Measurements from ENCODE around the gene SESN3. TPM values are rescaled to one million over a fixed set of nuclear protein-coding genes. Genes with fewer than 3 reads are reported as not detected.

The SESN3 gene
- total and polyA plus RNA-seq, 5 experiments from 2014 or later = 1.3 to 86.2 (median 1.8) TPM

- no peak overlapping the region for H3K4me3 Mint-ChIP-seq
- H3K27ac Mint-ChIP-seq = no peak overlapping the region
- H3K9me3 Mint-ChIP-seq = peaks cover 0 to 6% (median under 1%) of the 10 kb centered on the region in 9 donors
- peaks cover 7 to 11% (median 8%) of the 10 kb centered on the region in 3 donors for H3K36me3 Mint-ChIP-seq
- H3K4me1 Mint-ChIP-seq = peaks cover 0 to 5% (median 0%) of the 10 kb centered on the region in 4 donors
- POLR2A ChIA-PET = no interaction called here
- no peak for ATAC-seq
- H3K27me3 Mint-ChIP-seq = no peaks in the 10 kb centered on the region
- no peak for DNase-seq
Measured at GRCh38 chr11:95123556-95123955, 107.4 kb downstream of the SESN3 start.

- Mint-ChIP-seq H3K4me3 (no peak overlapping the region), H3K27ac (no peak overlapping the region), H3K4me1 (peaks cover 0 to 11% (median 2%) of the 10 kb centered on the region in 4 donors), H3K36me3 (peaks cover 3 to 20% (median 10%) of the 10 kb centered on the region in 3 donors), H3K9me3 (peaks cover 0 to 18% (median 4%) of the 10 kb centered on the region in 9 donors), H3K27me3 (no peaks in the 10 kb centered on the region)
- POLR2A ChIA-PET = no interaction called here
- ATAC-seq (no peak), DNase-seq (no peak)
Measured at GRCh38 chr11:95121698-95122097, 109.3 kb downstream of the SESN3 start.

- Mint-ChIP-seq H3K36me3 (peaks cover 3 to 20% (median 9%) of the 10 kb centered on the region in 3 donors), H3K27me3 (no peaks in the 10 kb centered on the region), H3K9me3 (peaks cover 0 to 18% (median 4%) of the 10 kb centered on the region in 9 donors), H3K27ac (no peak overlapping the region), H3K4me1 (peaks cover 0 to 11% (median 2%) of the 10 kb centered on the region in 4 donors), H3K4me3 (no peak overlapping the region)
- ATAC-seq (no peak), DNase-seq (no peak)
- POLR2A ChIA-PET = no interaction called here
Measured at GRCh38 chr11:95119361-95120060, 111.5 kb downstream of the SESN3 start.

GRCh38 chr11:95115597-95115996 lies 115.4 kb downstream of the SESN3 start:
- Mint-ChIP-seq H3K36me3 (peaks cover 6 to 23% (median 12%) of the 10 kb centered on the region in 3 donors), H3K4me3 (no peak overlapping the region), H3K9me3 (peaks cover 0 to 18% (median 4%) of the 10 kb centered on the region in 9 donors), H3K27ac (no peak overlapping the region), H3K27me3 (no peaks in the 10 kb centered on the region), H3K4me1 (peaks cover 0 to 17% (median 9%) of the 10 kb centered on the region in 4 donors)
- DNase-seq (no peak), ATAC-seq (no peak)
- POLR2A ChIA-PET = no interaction called here

Other genes with a start within 250 kb of the SESN3 start
- not detected for gene KDM4E, start 205.9 kb downstream of the SESN3 start, total RNA-seq
- gene KDM4E, start 205.9 kb downstream of the SESN3 start, polyA plus RNA-seq = not detected
- not detected for gene KDM4F, start 181.8 kb downstream of the SESN3 start, total RNA-seq
- not detected for gene KDM4F, start 181.8 kb downstream of the SESN3 start, polyA plus RNA-seq
- gene SRSF8, start 164.3 kb downstream of the SESN3 start, total RNA-seq = 100 to 1,000 TPM; 124 to 125 TPM
- 100 to 1,000 TPM in 2 of 3 donors, 10 to 100 TPM in 1; 94.1 to 106 (median 106) TPM for gene SRSF8, start 164.3 kb downstream of the SESN3 start, polyA plus RNA-seq
- gene ENDOD1, start 141.4 kb downstream of the SESN3 start, total RNA-seq = 10 to 100 TPM; 10.2 TPM
- gene ENDOD1, start 141.4 kb downstream of the SESN3 start, polyA plus RNA-seq = 10 to 100 TPM in 1 of 3 donors, 1 to 10 TPM in 2; 3.9 to 10.1 (median 6.9) TPM

All from naive thymus-derived CD8-positive, alpha-beta T cell (primary cell).